Smooth muscle cell (in vitro differentiated cells): Measurements from ENCODE around the gene POLR3E. TPM values are rescaled to one million over a fixed set of nuclear protein-coding genes. Genes with fewer than 3 reads are reported as not detected.

Source experiments
- DNase-seq: peaks from one replicate; lab custom pipeline; 2025; ENCODE audit not compliant: unreplicated experiment; lab: John Stamatoyannopoulos, UW
- H2AFZ ChIP-seq: fragments of 200-600 bp; sonication (generic); 2 replicates; pipeline ENCODE4 v1.6.0; 2016; ENCODE audit warnings: antibody characterized with exemption, low read depth, mild to moderate bottlenecking
- H3F3A ChIP-seq: fragments of 200-600 bp; sonication (generic); 2 replicates; pipeline ENCODE4 v1.6.0; 2017; ENCODE audit warnings: antibody characterized with exemption, low read depth
- H3K27ac ChIP-seq: fragments of 200-600 bp; sonication (generic); 2 replicates; pipeline ENCODE4 v1.5.1; 2016; ENCODE audit warnings: low read depth, mild to moderate bottlenecking
- H3K27me3 ChIP-seq: fragments of 200-600 bp; sonication (generic); 2 replicates; pipeline ENCODE4 v1.6.1; 2016; ENCODE audit warnings: low read depth, mild to moderate bottlenecking
- H3K36me3 ChIP-seq: fragments of 200-600 bp; sonication (generic); 2 replicates; pipeline ENCODE4 v1.5.1; 2016; ENCODE audit warnings: low read depth
- H3K4me1 ChIP-seq: fragments of 200-600 bp; sonication (generic); 2 replicates; pipeline ENCODE4 v1.5.1; 2016; ENCODE audit warnings: low read depth
- H3K4me2 ChIP-seq: fragments of 200-600 bp; sonication (generic); 2 replicates; pipeline ENCODE4 v1.6.0; 2016; ENCODE audit warnings: mild to moderate bottlenecking
- H3K4me3 ChIP-seq: fragments of 200-600 bp; sonication (generic); 2 replicates; pipeline ENCODE4 v1.5.1; 2016; ENCODE audit warnings: mild to moderate bottlenecking
- H3K79me2 ChIP-seq: fragments of 200-600 bp; sonication (generic); 2 replicates; pipeline ENCODE4 v1.6.0; 2016; ENCODE audit warnings: low read depth, mild to moderate bottlenecking
- H3K9ac ChIP-seq: fragments of 200-600 bp; sonication (generic); 2 replicates; pipeline ENCODE4 v1.6.0; 2016; ENCODE audit warnings: low read depth
- H3K9me3 ChIP-seq: fragments of 200-600 bp; sonication (generic); replicated peaks from 2 replicates; pipeline ENCODE4 v1.5.1; 2016; ENCODE audit warnings: low read depth
- H4K20me1 ChIP-seq: fragments of 200-600 bp; sonication (generic); 2 replicates; pipeline ENCODE4 v1.6.0; 2016; ENCODE audit warnings: low read depth
- WGBS: methylation state at CpG from one replicate; pipeline ENCODE4 v1.1.7; 2016; ENCODE audit warnings: low lambda C conversion rate; 5-methylcytosine and 5-hydroxymethylcytosine counted together
- polyA plus RNA-seq: library from polyadenylated mRNA; unstranded; fragments of >200 nt; fragmentation: Nextera tagmentation; extraction: Ambion mirVana; gene quantifications from 2 replicates; pipeline ENCODE4 v1.2.1, GENCODE V29; 2016
- total RNA-seq: library from RNA; depleted of rRNA; stranded (reverse); fragments of >200 nt; gene quantifications from 2 replicates; pipeline ENCODE4 v1.2.3, GENCODE V29; 2014
- TF ChIP-seq, protein P1 (sequence below): fragments of 200-600 bp; sonication (generic); IDR thresholded peaks from 2 replicates; pipeline ENCODE4 v1.5.1; 2017; ENCODE audit warnings: borderline replicate concordance, mild to moderate bottlenecking, antibody characterized with exemption; ENCODE audit not compliant: insufficient read depth, poor library complexity, severe bottlenecking

The POLR3E gene
- total and polyA plus RNA-seq, 2 experiments from 2014 or later = 13.9 to 31.2 TPM

GRCh38 chr16:22262460-22262859, 34.7 kb upstream of the POLR3E start:
- Histone ChIP-seq H3K27me3 (no peaks in the 10 kb centered on the region), H3F3A (no peaks in the 10 kb centered on the region), H3K79me2 (no peaks in the 10 kb centered on the region), H3K27ac (no peak overlapping the region), H3K9ac (no peak overlapping the region), H3K4me2 (no peak overlapping the region), H4K20me1 (no peaks in the 10 kb centered on the region), H2AFZ (no peak overlapping the region), H3K4me3 (no peak overlapping the region), H3K4me1 (no peaks in the 10 kb centered on the region), H3K9me3 (no peaks in the 10 kb centered on the region), H3K36me3 (peaks cover 4% of the 10 kb centered on the region)
- 88% methylated on average over 4 of the region's 4 CpGs for WGBS
- no peak for DNase-seq
- TF ChIP-seq, protein P1, sequence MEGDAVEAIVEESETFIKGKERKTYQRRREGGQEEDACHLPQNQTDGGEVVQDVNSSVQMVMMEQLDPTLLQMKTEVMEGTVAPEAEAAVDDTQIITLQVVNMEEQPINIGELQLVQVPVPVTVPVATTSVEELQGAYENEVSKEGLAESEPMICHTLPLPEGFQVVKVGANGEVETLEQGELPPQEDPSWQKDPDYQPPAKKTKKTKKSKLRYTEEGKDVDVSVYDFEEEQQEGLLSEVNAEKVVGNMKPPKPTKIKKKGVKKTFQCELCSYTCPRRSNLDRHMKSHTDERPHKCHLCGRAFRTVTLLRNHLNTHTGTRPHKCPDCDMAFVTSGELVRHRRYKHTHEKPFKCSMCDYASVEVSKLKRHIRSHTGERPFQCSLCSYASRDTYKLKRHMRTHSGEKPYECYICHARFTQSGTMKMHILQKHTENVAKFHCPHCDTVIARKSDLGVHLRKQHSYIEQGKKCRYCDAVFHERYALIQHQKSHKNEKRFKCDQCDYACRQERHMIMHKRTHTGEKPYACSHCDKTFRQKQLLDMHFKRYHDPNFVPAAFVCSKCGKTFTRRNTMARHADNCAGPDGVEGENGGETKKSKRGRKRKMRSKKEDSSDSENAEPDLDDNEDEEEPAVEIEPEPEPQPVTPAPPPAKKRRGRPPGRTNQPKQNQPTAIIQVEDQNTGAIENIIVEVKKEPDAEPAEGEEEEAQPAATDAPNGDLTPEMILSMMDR = no peak

DNA sequence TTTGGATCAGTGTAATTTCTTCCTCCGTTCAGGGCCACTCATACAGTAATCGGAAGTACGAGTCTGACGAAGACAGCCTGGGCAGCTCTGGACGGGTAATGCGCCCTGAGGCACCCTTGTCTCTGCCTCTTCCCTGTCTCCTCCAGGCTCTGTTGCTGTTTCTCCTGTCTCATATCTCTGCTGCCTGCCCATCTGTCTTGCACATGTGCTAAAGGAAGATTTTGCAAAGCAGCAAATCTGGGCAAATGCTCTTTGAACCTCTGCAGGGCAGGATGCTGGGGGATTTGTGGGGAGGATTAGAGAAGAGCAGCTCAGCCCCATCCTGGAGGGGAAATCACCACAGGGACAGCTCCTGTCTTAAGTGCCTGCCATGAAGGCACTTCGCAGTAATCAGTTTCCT, 32.4 kb upstream of the POLR3E start:
- no peak overlapping the region for H3K27ac ChIP-seq
- no peaks in the 10 kb centered on the region for H3F3A ChIP-seq
- no peaks in the 10 kb centered on the region for H3K79me2 ChIP-seq
- H3K9ac ChIP-seq = no peak overlapping the region
- no peaks in the 10 kb centered on the region for H3K27me3 ChIP-seq
- no peaks in the 10 kb centered on the region for H3K9me3 ChIP-seq
- H3K4me2 ChIP-seq = no peak overlapping the region
- TF ChIP-seq, protein P1 = no peak
- no peak overlapping the region for H2AFZ ChIP-seq
- no peaks in the 10 kb centered on the region for H4K20me1 ChIP-seq
- H3K4me3 ChIP-seq = no peak overlapping the region
- WGBS = 36% methylated on average over 7 of the region's 7 CpGs
- H3K4me1 ChIP-seq = no peaks in the 10 kb centered on the region
- DNase-seq = no peak
- peaks cover 4% of the 10 kb centered on the region for H3K36me3 ChIP-seq

- H3K79me2 ChIP-seq = no peaks in the 10 kb centered on the region
These were observed 31.9 kb upstream of the POLR3E start for GRCh38 chr16:22265351-22265750.

DNA sequence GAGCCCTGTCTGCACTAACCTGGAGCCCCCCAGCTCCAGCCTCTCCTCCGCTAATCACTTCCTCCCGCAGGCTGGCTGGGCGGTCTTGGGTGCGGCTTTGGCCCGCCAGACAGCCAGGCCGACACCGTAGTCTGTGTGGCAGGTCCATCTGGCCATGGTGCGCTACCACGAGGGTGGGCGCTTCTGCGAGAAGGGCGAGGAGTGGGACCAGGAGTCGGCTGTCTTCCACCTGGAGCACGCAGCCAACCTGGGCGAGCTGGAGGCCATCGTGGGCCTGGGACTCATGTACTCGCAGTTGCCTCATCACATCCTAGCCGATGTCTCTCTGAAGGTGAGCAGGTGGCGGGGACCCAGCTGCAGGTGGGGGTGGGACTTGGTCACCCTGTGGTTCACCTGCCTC, 30.7 kb upstream of the POLR3E start:
- 96% methylated on average over 19 of the region's 19 CpGs for WGBS
- TF ChIP-seq, protein P1 = no peak

More at GRCh38 chr16:22265351-22265750, 31.9 kb upstream of the POLR3E start:
- Histone ChIP-seq H3K27ac (no peak overlapping the region), H3K36me3 (no peaks in the 10 kb centered on the region), H3K4me3 (no peak overlapping the region), H2AFZ (no peak overlapping the region), H3K27me3 (no peaks in the 10 kb centered on the region), H3F3A (no peaks in the 10 kb centered on the region), H3K9me3 (no peaks in the 10 kb centered on the region), H3K4me2 (no peak overlapping the region), H3K4me1 (no peaks in the 10 kb centered on the region), H4K20me1 (no peaks in the 10 kb centered on the region), H3K9ac (no peak overlapping the region)
- no peak for DNase-seq
- WGBS = 84% methylated on average over 5 of the region's 5 CpGs
- TF ChIP-seq, protein P1 = no peak

More for the DNA sequence above, 30.7 kb upstream of the POLR3E start:
- no peaks in the 10 kb centered on the region for H3K9me3 ChIP-seq
- no peak overlapping the region for H3K4me2 ChIP-seq
- H3K27ac ChIP-seq = no peak overlapping the region
- no peaks in the 10 kb centered on the region for H3F3A ChIP-seq
- no peak overlapping the region for H3K4me3 ChIP-seq
- H3K27me3 ChIP-seq = no peaks in the 10 kb centered on the region
- no peaks in the 10 kb centered on the region for H3K36me3 ChIP-seq
- no peaks in the 10 kb centered on the region for H4K20me1 ChIP-seq
- DNase-seq = no peak
- H3K9ac ChIP-seq = no peak overlapping the region
- H2AFZ ChIP-seq = no peak overlapping the region
- H3K79me2 ChIP-seq = no peaks in the 10 kb centered on the region
- H3K4me1 ChIP-seq = no peaks in the 10 kb centered on the region
